Measurements from ENCODE around the gene KANSL1L.
"Not testable (repeated sequence)": the region's sequence is repeated elsewhere in the genome, so short reads cannot be mapped to it uniquely, and the experiment has no call there.

KANSL1L gene

GRCh38 chr2:210188755-210189154, 17.5 kb upstream of the KANSL1L start:
- no peak overlapping the region for H2AFZ ChIP-seq (ENCODE audit: low read depth, low read length, severe bottlenecking)
- H3K27ac ChIP-seq (ENCODE audit: low read depth, low read length): no peak overlapping the region
- no peaks in the 10 kb centered on the region for H3K9me2 ChIP-seq (replicated peaks; ENCODE audit: insufficient read depth, low read length)
- no peak for TF ChIP-seq EZH2phosphoT487 (conservative IDR thresholded peaks at IDR 0.05; ENCODE audit: low read length)
- TF ChIP-seq, protein P1, sequence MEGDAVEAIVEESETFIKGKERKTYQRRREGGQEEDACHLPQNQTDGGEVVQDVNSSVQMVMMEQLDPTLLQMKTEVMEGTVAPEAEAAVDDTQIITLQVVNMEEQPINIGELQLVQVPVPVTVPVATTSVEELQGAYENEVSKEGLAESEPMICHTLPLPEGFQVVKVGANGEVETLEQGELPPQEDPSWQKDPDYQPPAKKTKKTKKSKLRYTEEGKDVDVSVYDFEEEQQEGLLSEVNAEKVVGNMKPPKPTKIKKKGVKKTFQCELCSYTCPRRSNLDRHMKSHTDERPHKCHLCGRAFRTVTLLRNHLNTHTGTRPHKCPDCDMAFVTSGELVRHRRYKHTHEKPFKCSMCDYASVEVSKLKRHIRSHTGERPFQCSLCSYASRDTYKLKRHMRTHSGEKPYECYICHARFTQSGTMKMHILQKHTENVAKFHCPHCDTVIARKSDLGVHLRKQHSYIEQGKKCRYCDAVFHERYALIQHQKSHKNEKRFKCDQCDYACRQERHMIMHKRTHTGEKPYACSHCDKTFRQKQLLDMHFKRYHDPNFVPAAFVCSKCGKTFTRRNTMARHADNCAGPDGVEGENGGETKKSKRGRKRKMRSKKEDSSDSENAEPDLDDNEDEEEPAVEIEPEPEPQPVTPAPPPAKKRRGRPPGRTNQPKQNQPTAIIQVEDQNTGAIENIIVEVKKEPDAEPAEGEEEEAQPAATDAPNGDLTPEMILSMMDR (IDR thresholded peaks at IDR 0.05; ENCODE audit: insufficient read depth, low read length, poor library complexity, severe bottlenecking): no peak
- H3F3A ChIP-seq (ENCODE audit: insufficient read depth): no peaks in the 10 kb centered on the region
- H3K4me2 ChIP-seq (ENCODE audit: low read depth, low read length, poor library complexity, severe bottlenecking): no peak overlapping the region
- H3K79me2 ChIP-seq (ENCODE audit: insufficient read depth, low read length): no peaks in the 10 kb centered on the region
- no peaks in the 10 kb centered on the region for H3K27me3 ChIP-seq (ENCODE audit: low read length)
- no peaks in the 10 kb centered on the region for H3K36me3 ChIP-seq (ENCODE audit: low read length)
- H3K9ac ChIP-seq (ENCODE audit: low read length): no peak overlapping the region
- H3K4me3 ChIP-seq (ENCODE audit: insufficient read depth, low read length, poor library complexity, severe bottlenecking): no peak overlapping the region
- H3K9me3 ChIP-seq (ENCODE audit: insufficient read depth, low read length): no peaks in the 10 kb centered on the region
- H4K20me1 ChIP-seq (ENCODE audit: low read depth, low read length): no peaks in the 10 kb centered on the region

DNA sequence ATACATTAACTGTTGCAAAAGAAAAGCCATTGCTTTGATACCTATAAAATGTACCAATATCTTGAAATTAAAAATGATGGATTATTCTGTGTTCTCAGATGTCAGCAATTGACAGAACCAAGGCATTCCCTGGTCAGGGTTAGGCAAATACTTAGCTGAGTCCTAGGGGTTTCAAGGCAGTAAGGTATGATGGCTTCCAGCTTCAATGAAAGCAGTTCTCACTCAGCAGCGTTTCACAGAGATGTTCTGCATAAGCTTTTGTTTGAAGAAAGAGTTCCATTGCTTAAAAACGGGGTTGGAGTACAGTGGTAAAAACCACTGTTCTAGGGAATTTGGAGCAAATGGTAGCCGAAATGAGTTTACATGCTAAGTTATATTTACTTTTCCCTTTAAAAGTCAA, 17.0 kb upstream of the KANSL1L start:
- Histone ChIP-seq H3K4me2 (ENCODE audit: low read depth, low read length, poor library complexity, severe bottlenecking) (no peak overlapping the region), H3K4me3 (ENCODE audit: insufficient read depth, low read length, poor library complexity, severe bottlenecking) (no peak overlapping the region), H2AFZ (ENCODE audit: low read depth, low read length, severe bottlenecking) (no peak overlapping the region), H4K20me1 (ENCODE audit: low read depth, low read length) (no peaks in the 10 kb centered on the region), H3K9ac (ENCODE audit: low read length) (no peak overlapping the region), H3K36me3 (ENCODE audit: low read length) (no peaks in the 10 kb centered on the region), H3K27me3 (ENCODE audit: low read length) (no peaks in the 10 kb centered on the region), H3F3A (ENCODE audit: insufficient read depth) (no peaks in the 10 kb centered on the region), H3K79me2 (ENCODE audit: insufficient read depth, low read length) (no peaks in the 10 kb centered on the region), H3K9me3 (ENCODE audit: insufficient read depth, low read length) (no peaks in the 10 kb centered on the region), H3K9me2 (replicated peaks; ENCODE audit: insufficient read depth, low read length) (no peaks in the 10 kb centered on the region), H3K27ac (ENCODE audit: low read depth, low read length) (no peak overlapping the region)
- no peak for TF ChIP-seq EZH2phosphoT487 (conservative IDR thresholded peaks at IDR 0.05; ENCODE audit: low read length)
- TF ChIP-seq, protein P1 (IDR thresholded peaks at IDR 0.05; ENCODE audit: insufficient read depth, low read length, poor library complexity, severe bottlenecking): no peak

DNA sequence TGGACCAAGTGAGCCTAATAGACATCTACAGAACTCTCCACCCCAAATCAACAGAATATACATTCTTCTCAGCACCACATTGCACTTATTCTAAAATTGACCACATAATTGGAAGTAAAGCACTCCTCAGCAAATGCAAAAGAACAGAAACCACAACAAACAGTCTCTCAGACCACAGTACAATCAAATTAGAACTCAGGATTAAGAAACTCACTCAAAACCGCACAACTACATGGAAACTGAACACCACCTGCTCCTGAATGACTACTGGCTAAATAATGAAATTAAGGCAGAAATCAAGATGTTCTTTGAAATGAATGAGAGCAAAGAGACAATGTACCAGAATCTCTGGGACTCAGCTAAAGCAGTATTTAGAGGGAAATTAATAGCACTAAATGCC, 12.7 kb upstream of the KANSL1L start:
- H4K20me1 ChIP-seq (ENCODE audit: low read depth, low read length); H3K9me3 ChIP-seq (ENCODE audit: insufficient read depth, low read length); H3K27me3 ChIP-seq (ENCODE audit: low read length); H3K9ac ChIP-seq (ENCODE audit: low read length); H3K9me2 ChIP-seq (replicated peaks; ENCODE audit: insufficient read depth, low read length); H3K4me3 ChIP-seq (ENCODE audit: insufficient read depth, low read length, poor library complexity, severe bottlenecking); H3K79me2 ChIP-seq (ENCODE audit: insufficient read depth, low read length); H3F3A ChIP-seq (ENCODE audit: insufficient read depth); H2AFZ ChIP-seq (ENCODE audit: low read depth, low read length, severe bottlenecking); H3K27ac ChIP-seq (ENCODE audit: low read depth, low read length); H3K4me2 ChIP-seq (ENCODE audit: low read depth, low read length, poor library complexity, severe bottlenecking); H3K36me3 ChIP-seq (ENCODE audit: low read length): not testable (repeated sequence)

GRCh38 chr2:210181606-210182088, 10.4 kb upstream of the KANSL1L start:
- not testable (repeated sequence) for H3K9ac ChIP-seq (ENCODE audit: low read length); H4K20me1 ChIP-seq (ENCODE audit: low read depth, low read length); H3K4me2 ChIP-seq (ENCODE audit: low read depth, low read length, poor library complexity, severe bottlenecking); H3K9me3 ChIP-seq (ENCODE audit: insufficient read depth, low read length); H3K36me3 ChIP-seq (ENCODE audit: low read length); H2AFZ ChIP-seq (ENCODE audit: low read depth, low read length, severe bottlenecking); H3K27ac ChIP-seq (ENCODE audit: low read depth, low read length); H3K4me3 ChIP-seq (ENCODE audit: insufficient read depth, low read length, poor library complexity, severe bottlenecking); H3K79me2 ChIP-seq (ENCODE audit: insufficient read depth, low read length); H3K27me3 ChIP-seq (ENCODE audit: low read length); H3F3A ChIP-seq (ENCODE audit: insufficient read depth); H3K9me2 ChIP-seq (replicated peaks; ENCODE audit: insufficient read depth, low read length)

GRCh38 chr2:210181033-210181605, 9.9 kb upstream of the KANSL1L start:
- H4K20me1 ChIP-seq (ENCODE audit: low read depth, low read length); H3K9me3 ChIP-seq (ENCODE audit: insufficient read depth, low read length); H3K9ac ChIP-seq (ENCODE audit: low read length); H3K9me2 ChIP-seq (replicated peaks; ENCODE audit: insufficient read depth, low read length); H3K79me2 ChIP-seq (ENCODE audit: insufficient read depth, low read length); H3K36me3 ChIP-seq (ENCODE audit: low read length); H3K4me3 ChIP-seq (ENCODE audit: insufficient read depth, low read length, poor library complexity, severe bottlenecking); H3K4me2 ChIP-seq (ENCODE audit: low read depth, low read length, poor library complexity, severe bottlenecking); H3K27ac ChIP-seq (ENCODE audit: low read depth, low read length); H2AFZ ChIP-seq (ENCODE audit: low read depth, low read length, severe bottlenecking); H3K27me3 ChIP-seq (ENCODE audit: low read length); H3F3A ChIP-seq (ENCODE audit: insufficient read depth): not testable (repeated sequence)
